Measurements from ENCODE around the gene NR2F1-AS1.

NR2F1-AS1 gene

DNA sequence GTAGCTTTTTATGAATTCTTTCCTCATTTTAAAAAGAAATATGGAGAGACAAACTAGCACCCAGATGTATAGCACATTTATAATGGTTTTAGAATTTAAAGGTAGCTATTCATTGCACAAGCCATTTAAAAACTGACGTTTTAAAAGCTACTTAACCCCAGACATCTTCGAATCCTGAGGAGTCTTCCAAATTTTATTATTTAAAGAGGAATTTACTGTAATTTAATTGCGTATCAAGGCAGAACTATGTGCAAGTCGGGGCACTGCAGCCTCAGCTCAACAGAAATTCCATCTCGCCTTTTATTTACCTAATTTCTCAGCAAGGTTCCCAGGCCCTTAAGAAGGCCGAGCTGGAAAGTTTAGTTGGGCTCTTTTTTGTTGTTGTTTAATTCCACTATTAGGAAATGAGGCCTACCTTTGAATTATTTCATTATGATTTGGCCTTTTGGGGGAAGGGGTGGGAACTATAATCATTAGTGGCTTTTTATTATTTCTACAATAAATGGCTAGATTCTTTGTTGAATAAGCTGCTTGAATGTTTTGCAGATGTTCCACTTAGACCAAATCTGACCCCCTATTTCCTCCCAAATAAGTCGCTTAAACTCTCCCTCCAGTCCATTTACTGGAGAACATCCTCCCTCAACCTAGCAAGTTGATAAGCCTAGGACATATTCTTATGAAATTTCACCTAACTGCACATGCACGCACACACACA is 22.2 kb upstream of the NR2F1-AS1 start:
- DNase-seq (ENCODE audit: low read depth, low spot score), result no peak

DNA sequence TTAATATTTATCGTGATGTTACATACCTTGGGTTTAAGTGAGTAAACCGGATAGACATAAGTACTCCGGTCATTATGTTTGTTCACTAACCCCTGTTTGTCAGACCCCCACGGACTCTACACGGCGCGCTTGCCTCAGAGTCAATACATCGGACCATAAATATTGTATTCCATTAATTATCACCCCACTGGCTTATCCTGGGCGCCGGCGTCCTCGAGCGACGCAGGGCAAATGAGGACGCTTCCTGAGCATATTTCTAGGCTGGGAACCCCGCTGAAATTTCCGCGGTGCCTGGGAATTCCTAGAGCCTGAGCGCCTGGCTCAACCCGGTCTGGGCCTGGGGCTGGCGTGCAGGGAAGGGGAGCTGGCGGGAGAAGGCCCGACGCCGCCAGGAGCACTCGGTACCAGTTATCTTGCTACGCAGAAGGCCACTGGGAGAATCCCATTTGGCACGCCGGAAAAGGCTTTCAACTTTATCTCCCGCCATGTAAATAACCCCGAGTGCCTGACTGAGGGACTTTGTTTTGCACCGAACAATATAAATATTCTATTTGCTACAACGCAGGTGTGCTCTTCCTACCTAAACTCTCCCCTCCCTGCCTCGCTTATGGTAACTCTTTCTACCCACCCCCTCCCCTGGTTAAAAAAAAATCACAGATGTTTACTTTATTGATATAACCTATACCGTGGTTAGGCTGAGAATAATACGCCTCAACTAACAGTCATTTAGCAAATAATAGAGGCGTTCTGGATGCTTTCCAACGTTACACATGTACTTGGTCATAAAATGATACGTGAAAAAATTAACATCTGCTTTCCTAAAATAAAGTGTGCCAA is 21.4 kb upstream of the NR2F1-AS1 start:
- DNase-seq (ENCODE audit: low read depth, low spot score), result no peak

DNA sequence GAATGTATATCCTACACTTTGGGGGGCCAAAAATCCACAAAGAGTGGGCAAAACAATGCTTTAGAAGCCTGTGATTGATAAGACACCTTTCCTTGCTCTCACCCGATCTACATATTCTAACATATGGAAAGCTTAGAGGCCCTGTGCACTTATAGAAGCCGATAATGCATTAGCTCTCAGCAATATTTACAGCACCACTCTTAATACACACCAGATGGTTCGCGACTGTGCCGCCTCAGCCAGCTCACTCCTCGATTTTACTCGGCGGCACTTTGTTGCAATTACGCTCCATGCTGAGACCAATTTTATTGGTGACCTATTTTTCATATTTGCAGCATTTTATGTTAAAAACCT is 20.8 kb upstream of the NR2F1-AS1 start:
- no peak for DNase-seq (ENCODE audit: low read depth, low spot score)

DNA sequence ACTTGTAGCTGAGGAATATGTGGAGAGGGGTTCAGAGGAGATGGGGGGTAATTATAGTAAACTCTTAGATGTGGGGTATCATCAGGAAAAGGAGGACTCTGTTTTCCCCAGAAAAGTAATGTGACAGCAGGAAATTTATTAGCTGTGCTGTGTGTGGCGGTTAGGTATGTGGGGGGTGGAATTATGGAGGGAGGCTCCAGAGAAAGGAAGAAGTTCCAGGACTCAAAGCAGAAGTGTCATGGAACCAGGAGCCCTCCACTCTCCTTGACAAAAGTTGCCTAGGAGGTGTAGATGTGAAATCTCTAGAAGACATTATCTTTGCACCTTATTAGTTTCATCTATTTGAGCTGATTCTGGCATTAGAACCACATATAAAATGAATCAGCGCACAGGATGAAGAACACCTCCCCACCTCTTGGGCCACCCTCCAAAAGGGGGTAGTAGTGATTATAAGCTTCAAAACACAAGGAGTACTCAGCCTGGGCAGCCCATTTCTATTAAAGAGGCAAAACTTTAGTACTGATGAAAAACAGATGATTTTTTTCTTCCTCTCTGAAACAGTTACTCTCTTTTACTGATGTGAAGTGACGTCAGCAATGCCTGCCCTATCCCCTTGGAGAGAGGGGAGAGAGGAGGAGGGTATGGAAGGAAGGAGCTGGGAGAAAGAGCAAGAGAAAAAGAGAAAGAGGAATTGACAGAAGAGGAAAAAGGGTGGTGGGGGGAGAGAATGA is 20.2 kb upstream of the NR2F1-AS1 start:
- DNase-seq (ENCODE audit: low read depth, low spot score), result no peak

DNA sequence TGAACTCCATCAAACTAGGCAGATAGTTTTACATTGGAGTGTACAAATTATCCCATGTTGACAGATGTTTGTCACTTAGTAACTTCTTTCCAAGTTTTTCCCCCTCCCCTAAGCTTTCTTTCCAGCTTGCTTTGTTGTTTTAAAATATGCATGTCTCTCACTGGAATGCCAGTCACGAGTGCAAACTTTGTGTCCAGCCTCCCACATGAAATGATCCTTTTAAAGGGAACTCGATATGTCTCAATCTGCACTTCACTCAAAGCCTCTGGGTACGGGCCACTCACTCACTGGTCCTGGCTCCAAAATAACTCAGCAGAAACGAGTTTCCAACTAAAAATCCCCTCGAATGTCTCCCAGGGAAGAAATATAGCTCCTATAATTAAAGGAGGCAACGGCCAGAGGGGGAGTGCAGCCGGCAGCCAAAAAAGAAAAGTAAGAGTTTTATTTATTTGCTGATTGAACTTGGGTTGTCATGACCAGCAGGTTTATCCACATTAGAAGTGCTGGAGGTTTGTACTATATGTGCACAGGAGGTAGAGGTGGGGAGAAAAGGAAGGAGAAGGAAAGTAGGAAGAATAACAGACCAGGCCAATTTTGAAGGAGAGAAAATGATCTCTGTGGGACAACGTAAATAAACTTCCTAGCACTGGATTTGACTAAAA is 19.5 kb upstream of the NR2F1-AS1 start:
- DNase-seq (ENCODE audit: low read depth, low spot score), result no peak

DNA sequence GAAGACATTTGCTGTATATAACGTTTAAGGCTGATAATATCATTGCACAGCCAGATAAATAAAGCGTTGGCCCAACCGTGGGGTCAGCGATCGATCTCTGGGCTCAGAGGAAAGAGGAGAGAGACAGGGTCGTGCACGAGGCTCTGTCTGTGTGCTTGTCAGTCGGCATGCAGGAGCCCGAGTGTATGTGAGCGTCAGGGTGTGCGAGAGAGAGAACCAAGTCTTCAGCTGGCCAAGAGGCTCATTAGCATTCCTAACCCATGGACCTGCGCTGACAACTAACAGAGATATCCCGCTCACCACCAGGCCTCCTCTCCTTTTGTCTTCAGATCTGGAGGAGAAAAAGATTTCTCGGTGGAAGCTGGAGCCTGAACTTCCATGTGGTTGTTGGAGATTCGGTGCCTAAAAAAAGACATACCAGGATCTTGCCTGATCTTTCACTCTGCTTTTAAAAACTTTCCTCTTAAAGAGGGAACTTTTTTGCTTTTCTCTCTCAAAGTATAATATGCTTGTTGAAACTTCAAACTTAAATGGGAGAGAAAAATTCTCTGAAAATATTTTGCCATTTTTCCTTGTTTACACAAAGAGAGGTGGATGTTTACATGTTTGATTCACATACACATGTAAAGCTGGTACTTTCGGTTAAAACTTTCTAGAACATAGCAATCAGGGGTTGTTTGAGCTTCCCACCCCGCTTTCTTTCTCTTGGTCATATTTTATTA is 18.5 kb upstream of the NR2F1-AS1 start:
- DNase-seq (ENCODE audit: low read depth, low spot score), result no peak

DNA sequence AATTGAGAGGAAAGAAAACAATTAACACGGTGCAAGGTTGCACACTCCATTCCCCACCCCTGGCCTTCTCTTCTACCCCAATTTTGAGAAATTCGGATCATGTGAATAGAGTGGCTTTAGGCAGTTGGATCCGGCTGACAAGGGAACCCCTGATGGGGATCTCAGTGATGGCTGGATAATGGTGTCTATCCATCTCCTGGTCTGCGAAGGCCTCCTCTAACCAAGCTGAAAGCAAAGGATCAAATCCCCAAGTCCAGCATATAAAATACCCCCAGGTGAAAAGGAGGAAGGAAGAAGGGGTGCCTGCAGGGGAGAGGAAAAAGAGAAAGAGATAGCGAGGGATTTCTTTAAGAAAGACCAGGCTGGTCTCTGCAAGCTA is 18.0 kb upstream of the NR2F1-AS1 start:
- DNase-seq (ENCODE audit: low read depth, low spot score), result no peak

DNA sequence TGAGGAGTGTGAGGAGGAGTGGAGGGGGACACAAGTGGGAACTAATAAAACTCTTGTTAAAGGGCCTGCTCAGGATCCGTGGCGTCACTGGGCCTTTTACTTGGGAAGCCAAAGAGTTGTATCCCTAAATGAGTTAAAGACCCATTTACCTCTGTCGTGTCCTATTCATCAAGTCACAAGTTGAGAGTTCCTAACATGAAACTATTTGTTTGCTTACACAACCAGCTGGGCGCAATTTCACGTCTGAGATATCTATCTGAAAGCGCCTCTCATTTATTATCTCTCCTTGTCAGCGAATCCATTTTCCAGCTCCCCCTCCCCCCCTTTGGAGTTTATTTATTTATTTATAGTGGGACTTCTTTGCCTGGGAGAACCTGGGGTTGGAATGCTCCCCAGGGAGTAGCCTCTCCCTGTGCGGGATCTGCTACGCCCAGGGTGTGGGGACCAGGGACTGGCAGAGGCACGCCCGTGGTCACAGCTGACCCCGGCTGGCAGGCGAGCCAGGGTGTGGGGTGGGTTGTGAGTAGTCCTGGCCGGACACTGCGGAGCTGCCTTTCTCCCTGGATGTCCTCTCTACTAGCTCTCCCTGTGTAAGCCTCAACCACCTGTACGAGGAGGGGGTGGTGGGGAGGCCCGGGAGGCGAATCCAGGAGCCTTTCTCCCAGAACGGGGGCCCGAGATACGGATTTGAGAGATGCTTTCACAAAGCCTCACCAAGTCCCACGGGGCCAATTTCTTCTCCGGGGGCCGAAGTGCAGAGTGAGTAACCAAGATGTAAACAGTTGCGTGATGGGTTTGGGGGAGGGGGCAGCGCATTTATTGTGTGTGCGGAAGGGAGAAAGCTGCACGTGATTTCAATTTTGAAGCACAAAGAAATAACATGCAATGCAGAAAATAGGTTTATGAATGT is 17.3 kb upstream of the NR2F1-AS1 start:
- DNase-seq (ENCODE audit: low read depth, low spot score), result no peak

DNA sequence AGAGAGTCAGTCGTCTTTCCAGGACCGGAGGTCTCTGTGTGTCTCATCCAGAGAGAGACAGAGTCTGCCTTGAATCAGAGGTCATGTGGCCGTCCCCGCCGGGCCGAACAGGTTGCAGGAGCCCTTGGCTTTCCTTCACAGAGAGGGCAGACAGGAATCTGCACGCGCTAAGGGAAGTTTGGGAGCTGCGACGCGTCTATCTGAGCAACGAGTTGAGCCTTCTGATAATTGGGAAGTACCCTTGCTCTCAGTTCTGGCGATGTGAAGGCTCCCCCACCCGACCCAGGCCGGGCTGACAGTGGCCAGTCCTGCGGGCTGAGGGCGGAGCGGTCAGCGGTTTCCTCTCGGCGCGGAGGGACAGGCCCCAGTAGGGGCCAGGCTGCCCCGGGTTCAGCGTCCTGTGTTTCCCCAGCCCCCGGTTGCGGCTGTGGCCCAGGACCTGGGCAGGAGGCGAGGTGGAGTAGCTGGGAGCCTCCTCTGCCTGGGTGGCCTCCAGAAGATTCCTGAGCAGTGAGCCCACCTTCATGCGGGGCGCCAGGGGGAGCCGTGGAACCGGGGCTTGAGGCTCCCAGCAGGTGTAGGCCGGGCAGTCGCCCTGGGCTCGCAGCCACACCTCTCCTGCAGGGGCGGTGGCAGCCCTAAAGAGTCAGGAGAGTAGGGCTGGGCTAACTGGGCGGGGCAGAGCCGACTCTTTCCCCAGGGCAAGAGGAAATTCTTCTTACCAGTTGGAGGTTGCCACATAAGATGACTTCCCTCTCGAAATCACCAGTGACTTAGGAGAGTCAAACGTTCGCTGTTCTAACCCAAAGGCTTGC is 15.9 kb upstream of the NR2F1-AS1 start:
- no peak for DNase-seq (ENCODE audit: low read depth, low spot score)

DNA sequence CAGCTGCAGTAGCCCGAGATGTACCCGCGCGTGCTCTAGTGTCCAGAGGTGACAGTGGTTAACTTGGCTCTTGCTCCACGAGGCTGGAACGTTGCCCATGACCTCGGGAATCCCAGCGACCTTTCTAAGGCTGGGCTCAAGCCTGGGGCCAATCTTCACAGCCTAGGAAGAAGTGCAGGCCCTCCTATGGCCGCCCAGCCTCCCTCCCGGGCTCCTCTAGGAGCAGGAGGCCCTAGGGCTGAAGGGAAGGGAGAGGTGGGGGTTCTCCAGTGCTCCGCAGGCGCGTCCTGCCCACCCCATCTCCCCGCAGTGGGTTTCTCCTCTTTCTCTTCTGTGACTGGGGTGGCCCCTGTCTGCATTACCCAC is 15.3 kb upstream of the NR2F1-AS1 start:
- DNase-seq (ENCODE audit: low read depth, low spot score), result no peak

DNA sequence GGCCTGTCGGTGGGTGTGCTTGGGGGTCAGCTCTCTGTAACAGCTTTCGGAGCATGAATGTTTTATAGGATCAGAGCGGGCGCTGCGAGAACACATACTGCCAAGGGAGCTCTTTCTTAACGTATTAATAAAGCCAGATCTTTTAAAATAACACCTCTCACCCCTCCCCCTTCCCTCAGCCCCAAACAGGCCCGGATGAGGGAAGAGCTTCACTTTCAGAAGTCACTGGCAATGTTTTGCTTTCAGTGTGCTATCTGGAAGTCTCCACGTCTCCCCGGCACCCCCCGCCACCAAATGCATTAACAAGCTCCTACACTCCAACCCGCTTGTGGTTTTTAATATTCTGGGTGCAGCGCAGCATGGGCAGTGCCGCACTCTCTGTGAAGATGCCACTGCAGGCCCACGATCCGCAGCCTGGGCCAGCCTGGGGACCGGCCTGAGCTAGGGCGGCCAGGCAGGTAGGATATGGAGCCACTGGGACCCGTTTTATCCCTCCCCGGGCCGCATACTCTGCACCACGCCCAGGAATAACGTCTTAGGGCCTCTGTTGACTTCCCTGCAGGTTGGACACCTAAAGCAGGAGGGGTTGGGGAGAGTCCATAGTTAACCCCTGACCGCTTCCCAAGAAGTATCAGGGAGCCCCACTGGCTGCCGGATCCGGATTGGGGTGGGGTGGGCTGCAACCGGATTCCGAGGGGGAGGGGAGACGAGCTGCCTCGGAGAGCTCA is 14.6 kb upstream of the NR2F1-AS1 start:
- no peak for DNase-seq (ENCODE audit: low read depth, low spot score)

DNA sequence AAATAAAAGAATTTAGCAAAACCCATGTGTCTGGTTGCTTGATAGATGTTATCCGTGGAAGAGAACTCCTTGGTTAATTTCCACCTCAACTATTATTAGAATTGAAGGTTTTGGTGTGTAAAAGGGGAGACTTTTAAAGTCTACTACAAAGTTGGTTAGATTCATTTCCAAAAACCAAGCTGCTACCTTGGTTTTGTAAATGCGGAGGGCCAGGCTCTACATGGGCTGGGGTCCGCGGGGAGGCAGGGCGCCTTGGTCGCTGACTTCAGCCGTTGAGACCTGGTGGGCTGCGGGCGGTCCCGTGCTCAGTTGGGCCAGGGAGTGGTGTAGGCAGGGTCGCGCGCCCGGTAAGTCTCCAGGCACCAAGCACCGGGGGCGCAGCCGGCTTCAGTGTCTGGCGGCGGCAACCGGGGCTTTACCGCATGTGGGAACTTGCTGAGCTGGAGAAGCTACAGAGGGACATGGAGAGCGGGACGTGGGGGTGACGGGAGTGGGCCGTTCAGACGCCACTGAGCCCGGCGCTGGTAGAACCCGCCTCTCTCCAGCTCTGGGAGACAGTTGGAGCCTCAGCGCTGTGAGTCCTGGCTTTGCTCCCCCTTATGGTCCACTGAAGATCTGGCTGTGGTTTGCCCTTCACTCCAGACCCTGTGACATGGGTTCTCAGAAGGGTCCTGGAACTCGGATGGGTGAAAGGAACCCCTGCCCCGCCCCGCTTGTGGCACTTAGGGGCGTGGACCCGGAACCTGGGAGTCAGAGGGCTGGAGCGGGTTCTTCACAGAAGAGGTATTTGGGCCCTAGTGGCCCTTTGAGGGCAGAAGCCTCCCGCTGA is 13.8 kb upstream of the NR2F1-AS1 start:
- no peak for DNase-seq (ENCODE audit: low read depth, low spot score)

DNA sequence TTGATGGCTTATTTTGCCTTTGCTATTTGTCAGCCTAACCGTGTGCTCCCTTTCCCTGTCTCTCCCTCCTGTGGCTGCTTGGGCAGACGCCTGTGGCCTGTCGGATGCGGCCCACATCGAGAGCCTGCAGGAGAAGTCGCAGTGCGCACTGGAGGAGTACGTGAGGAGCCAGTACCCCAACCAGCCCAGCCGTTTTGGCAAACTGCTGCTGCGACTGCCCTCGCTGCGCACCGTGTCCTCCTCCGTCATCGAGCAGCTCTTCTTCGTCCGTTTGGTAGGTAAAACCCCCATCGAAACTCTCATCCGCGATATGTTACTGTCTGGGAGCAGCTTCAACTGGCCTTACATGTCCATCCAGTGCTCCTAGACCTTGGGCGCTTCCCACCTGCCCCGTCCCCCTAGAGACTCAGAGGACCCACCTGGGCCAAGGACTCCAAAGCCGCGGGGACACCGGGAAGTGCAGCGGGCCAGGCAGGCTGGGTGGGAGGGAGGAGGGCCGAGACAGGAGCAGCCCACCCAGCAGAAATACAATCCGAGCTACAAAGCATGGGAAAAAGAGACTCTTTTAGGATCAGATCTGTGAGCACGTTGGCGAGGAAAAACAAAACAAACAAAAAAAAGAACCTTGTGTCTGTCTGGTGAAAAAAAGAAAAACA is 12.6 kb upstream of the NR2F1-AS1 start:
- DNase-seq (ENCODE audit: low read depth, low spot score), result no peak

DNA sequence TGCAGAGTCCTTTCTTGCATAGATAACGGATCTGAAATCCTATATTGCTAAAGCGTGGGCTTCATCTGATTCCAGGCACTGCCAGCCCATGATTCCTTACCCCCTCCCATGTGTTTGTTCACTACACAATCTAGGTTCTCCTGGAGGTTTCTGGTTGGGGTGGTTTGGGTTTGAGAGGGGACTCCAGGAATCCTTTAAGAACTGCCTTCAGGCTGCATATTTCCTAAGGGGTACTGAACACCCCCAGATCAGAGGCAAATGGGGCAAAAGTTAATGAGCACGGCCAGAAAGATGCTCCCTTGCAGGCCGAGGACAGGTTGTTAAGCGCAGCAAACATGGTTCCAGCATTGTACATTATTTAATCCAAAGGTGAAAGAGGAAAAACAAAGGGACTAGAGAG is 11.9 kb upstream of the NR2F1-AS1 start:
- DNase-seq (ENCODE audit: low read depth, low spot score), result no peak

DNA sequence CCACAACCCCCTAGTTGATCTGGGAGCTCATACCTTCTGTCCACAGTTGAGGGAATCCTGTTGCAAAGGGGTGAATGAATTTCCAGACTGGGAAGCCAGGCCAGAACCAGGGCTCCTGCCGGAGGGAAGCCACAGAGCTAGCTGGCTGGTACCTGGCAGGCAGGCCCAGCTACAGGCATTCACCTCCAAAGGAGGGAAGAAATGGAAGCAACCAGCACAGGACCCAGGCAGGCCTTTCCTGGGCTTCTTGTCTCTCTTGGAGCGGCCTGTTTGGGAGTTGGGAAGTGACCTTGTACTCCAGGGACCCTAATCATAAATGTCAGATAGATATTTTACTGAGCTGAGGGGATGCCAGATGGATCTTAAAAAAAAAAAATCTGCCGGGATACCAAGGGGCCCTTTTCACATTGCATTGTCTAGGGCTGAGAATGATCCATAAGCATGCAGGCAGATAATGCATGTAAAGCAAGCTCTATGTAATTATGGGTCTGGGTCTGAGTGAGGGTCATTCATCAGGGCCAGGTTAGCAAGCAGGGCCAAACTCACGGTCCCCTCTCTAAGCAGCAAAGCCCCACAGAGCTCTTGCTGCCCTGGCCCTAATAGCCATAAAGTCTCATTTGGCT is 10.4 kb upstream of the NR2F1-AS1 start:
- DNase-seq (ENCODE audit: low read depth, low spot score), result no peak

DNA sequence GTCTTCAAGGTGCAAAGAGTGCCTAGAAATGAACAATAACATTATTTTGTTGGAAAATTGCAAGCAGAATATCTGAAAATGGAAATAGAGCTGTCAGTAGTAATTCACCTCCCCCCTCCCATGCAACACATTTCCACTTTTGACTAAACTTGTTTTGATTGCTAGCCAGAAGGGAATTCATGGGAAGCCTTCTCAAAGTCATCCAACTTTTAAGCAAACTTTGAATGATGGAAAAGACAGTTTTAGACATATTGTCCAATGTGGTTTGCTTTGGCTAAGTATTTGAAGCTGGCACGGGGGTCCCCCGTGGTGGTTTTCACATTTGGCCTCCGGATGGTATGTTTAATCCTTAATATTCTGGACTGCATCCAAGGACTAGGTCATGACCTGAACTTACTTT is 9.5 kb upstream of the NR2F1-AS1 start:
- no peak for DNase-seq (ENCODE audit: low read depth, low spot score)

DNA sequence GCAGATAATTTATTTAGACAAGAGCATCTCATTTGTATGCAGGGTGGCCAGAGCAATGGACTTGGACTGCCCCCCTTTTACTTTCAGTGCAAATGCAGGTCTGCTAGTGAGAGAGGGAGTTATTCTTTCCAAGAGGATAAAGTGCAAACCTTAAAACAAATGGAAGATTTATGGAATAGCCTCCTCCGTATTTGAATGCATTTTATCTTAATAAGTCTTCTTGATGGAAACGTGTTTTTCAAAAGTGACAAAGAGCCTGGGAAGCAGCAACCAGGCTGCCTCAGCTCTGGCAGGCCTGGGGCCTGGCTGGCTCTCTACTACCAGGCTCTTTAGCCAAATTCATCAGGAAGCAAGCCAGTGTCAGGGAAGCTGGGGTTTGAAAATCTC is 8.8 kb upstream of the NR2F1-AS1 start:
- DNase-seq (ENCODE audit: low read depth, low spot score), result no peak

All from iPS DF 19.7 (cell line).